ENCODE data around the gene TMEM259.

The TMEM259 gene

DNA sequence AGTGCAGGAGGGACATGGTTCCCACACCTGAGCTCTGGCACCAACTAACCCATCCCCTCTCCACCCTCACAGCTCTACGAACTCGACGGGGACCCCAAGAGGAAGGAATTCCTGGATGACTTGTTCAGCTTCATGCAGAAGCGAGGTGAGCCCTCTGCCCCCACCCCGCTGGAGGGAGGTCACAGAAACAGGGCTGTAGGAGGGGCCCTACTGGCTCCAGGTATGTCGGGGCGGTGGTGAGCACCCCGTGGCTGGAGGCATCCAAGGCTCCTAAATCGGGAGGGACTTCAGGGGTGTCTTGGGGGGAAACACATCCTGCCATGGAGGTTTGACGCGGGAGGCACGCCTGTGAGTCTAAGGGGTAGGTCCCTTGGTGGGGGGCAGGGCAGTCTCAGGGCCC lies 60.9 kb downstream of the TMEM259 start:
- no peak for DNase-seq (ENCODE audit: low read depth)
- TF ChIP-seq, protein P1, sequence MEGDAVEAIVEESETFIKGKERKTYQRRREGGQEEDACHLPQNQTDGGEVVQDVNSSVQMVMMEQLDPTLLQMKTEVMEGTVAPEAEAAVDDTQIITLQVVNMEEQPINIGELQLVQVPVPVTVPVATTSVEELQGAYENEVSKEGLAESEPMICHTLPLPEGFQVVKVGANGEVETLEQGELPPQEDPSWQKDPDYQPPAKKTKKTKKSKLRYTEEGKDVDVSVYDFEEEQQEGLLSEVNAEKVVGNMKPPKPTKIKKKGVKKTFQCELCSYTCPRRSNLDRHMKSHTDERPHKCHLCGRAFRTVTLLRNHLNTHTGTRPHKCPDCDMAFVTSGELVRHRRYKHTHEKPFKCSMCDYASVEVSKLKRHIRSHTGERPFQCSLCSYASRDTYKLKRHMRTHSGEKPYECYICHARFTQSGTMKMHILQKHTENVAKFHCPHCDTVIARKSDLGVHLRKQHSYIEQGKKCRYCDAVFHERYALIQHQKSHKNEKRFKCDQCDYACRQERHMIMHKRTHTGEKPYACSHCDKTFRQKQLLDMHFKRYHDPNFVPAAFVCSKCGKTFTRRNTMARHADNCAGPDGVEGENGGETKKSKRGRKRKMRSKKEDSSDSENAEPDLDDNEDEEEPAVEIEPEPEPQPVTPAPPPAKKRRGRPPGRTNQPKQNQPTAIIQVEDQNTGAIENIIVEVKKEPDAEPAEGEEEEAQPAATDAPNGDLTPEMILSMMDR (conservative IDR thresholded peaks at IDR 0.05; ENCODE audit: low read depth, low read length), result peak; percentile 3
- H3K4me3 ChIP-seq (ENCODE audit: low read length), result no peak overlapping the region
